ENCODE measurements around the gene ST13.
"Not testable (repeated sequence)": the region's sequence is repeated elsewhere in the genome, so short reads cannot be mapped to it uniquely, and the experiment has no call there.

GRCh38 chr22:40781749-40782148 lies 74.7 kb downstream of the ST13 start:
- TF ChIP-seq CTCF, POLR2A (IDR thresholded peaks at IDR 0.05): not testable (repeated sequence)
